Fibroblast of lung (primary cell): ENCODE data around the gene COX7A2.

ENCODE experiments used
- CTCF ChIP-seq, 2 donors: IDR thresholded peaks in 1 of 2; conservative IDR thresholded peaks in 1 of 2; 1 replicate in 1 of 2; 2 replicates in 1 of 2; pipeline ENCODE4 v1.5.1; 2011 to 2012; ENCODE audit warnings: low read length in 2 of 2, control low read depth in 1 of 2, inconsistent platforms in 1 of 2, low read depth in 1 of 2, mild to moderate bottlenecking in 1 of 2
- EZH2 ChIP-seq: IDR thresholded peaks from 2 replicates; pipeline ENCODE4 v1.5.1; 2012; ENCODE audit warnings: low read length, control low read depth, mild to moderate bottlenecking; ENCODE audit errors: missing control alignments

GRCh38 chr6:75285283-75285639, 41.7 kb upstream of the COX7A2 start:
- TF ChIP-seq CTCF (conservative IDR thresholded peaks at IDR 0.05 in 1 of 2, IDR thresholded peaks at IDR 0.05 in 1 of 2; ENCODE audit: low read depth in 1 of 2, low read length in 2 of 2): no peak
- no peak for TF ChIP-seq EZH2
